H4 (cell line): ENCODE results near the gene AKAP8L. TPM values are rescaled to one million over a fixed set of nuclear protein-coding genes. Genes with fewer than 3 reads are reported as not detected.
"Not testable (repeated sequence)": the region's sequence is repeated elsewhere in the genome, so short reads cannot be mapped to it uniquely, and the experiment has no call there.

Experiments
- DNase-seq: peaks from one replicate; pipeline ENCODE4 v3.0.0-alpha.2; 2015; ENCODE audit warnings: low spot score
- total RNA-seq: library from RNA; depleted of rRNA; stranded (reverse); fragments of >200 nt; shearing (Covaris generic); gene quantifications from 2 replicates; pipeline ENCODE4 v1.2.3, GENCODE V29; 2014

AKAP8L gene
- total RNA-seq, 1 experiment from 2014 or later: 37.5 TPM

- no peak for DNase-seq
Measured at GRCh38 chr19:15381864-15382263, 36.9 kb downstream of the AKAP8L start.

- no peak for DNase-seq
Measured at GRCh38 chr19:15381429-15381828, 37.4 kb downstream of the AKAP8L start.

GRCh38 chr19:15379999-15380647 is 38.7 kb downstream of the AKAP8L start:
- DNase-seq: peak; percentile 85

- peak; percentile 100 for DNase-seq
Measured at GRCh38 chr19:15379083-15379998, 39.4 kb downstream of the AKAP8L start, which contains the start of gene AKAP8. Gene AKAP8, minus strand, starts transcription at chr19:15379787. Its CDS starts 56 bp downstream, at chr19:15379731.

GRCh38 chr19:15378534-15379082 is 40.2 kb downstream of the AKAP8L start:
- peak; percentile 46 for DNase-seq

- DNase-seq: no peak
Measured at GRCh38 chr19:15374796-15375440, 43.9 kb downstream of the AKAP8L start.

GRCh38 chr19:15374105-15374651 is 44.6 kb downstream of the AKAP8L start:
- no peak for DNase-seq

GRCh38 chr19:15373644-15374043 is 45.1 kb downstream of the AKAP8L start:
- no peak for DNase-seq

- DNase-seq: no peak
Measured at GRCh38 chr19:15372891-15373301, 45.9 kb downstream of the AKAP8L start.

GRCh38 chr19:15372470-15372869 is 46.3 kb downstream of the AKAP8L start:
- no peak for DNase-seq

- DNase-seq: no peak
Measured at GRCh38 chr19:15371786-15372380, 46.9 kb downstream of the AKAP8L start.

GRCh38 chr19:15371119-15371518 is 47.7 kb downstream of the AKAP8L start:
- no peak for DNase-seq

GRCh38 chr19:15369594-15369891 is 49.2 kb downstream of the AKAP8L start:
- DNase-seq: no peak

GRCh38 chr19:15368798-15369593 is 49.8 kb downstream of the AKAP8L start:
- DNase-seq: no peak

- no peak for DNase-seq
Measured at GRCh38 chr19:15368051-15368632, 50.6 kb downstream of the AKAP8L start.

- DNase-seq: no peak
Measured at GRCh38 chr19:15367439-15367838, 51.3 kb downstream of the AKAP8L start.

GRCh38 chr19:15365264-15365663 is 53.5 kb downstream of the AKAP8L start:
- DNase-seq: no peak

GRCh38 chr19:15363791-15364190 is 55.0 kb downstream of the AKAP8L start:
- not testable (repeated sequence) for DNase-seq

GRCh38 chr19:15363048-15363447 is 55.7 kb downstream of the AKAP8L start:
- not testable (repeated sequence) for DNase-seq

- not testable (repeated sequence) for DNase-seq
Measured at GRCh38 chr19:15360015-15360414, 58.8 kb downstream of the AKAP8L start.
